Esophagus (tissue), 2 donors: ENCODE measurements around the gene PAX4. TPM values are rescaled to one million over a fixed set of nuclear protein-coding genes. Genes with fewer than 3 reads are reported as not detected.
"Not testable (repeated sequence)": the region's sequence is repeated elsewhere in the genome, so short reads cannot be mapped to it uniquely, and the experiment has no call there.

Experiments
- H3K27ac ChIP-seq, 2 donors: one replicate each; pipeline ENCODE4 v1.5.1; 2013; ENCODE audit warnings: low read depth in 2 of 2, mild to moderate bottlenecking in 2 of 2, inconsistent platforms in 1 of 2, low read length in 1 of 2, moderate library complexity in 1 of 2
- H3K27me3 ChIP-seq, 2 donors: one replicate each; pipeline ENCODE4 v1.6.1; 2013; ENCODE audit warnings: low read length in 2 of 2, control low read depth in 1 of 2, mild to moderate bottlenecking in 1 of 2; ENCODE audit not compliant: insufficient read depth in 2 of 2, control insufficient read depth in 1 of 2
- H3K36me3 ChIP-seq, 2 donors: one replicate each; pipeline ENCODE4 v1.6.1; 2013; ENCODE audit warnings: low read length in 1 of 2; ENCODE audit not compliant: control insufficient read depth in 2 of 2, insufficient read depth in 2 of 2
- H3K4me1 ChIP-seq, 2 donors: one replicate each; pipeline ENCODE4 v1.6.1; 2013; ENCODE audit warnings: low read length in 1 of 2; ENCODE audit not compliant: control insufficient read depth in 2 of 2, insufficient read depth in 2 of 2
- H3K4me3 ChIP-seq, 2 donors: one replicate each; pipeline ENCODE4 v1.5.1; 2013; ENCODE audit warnings: low read length in 2 of 2, mild to moderate bottlenecking in 2 of 2, low read depth in 1 of 2, moderate library complexity in 1 of 2
- H3K9me3 ChIP-seq, 2 donors: one replicate each; pipeline ENCODE4 v1.6.1; 2013; ENCODE audit warnings: mild to moderate bottlenecking in 2 of 2, low read depth in 1 of 2, low read length in 1 of 2, moderate library complexity in 1 of 2; ENCODE audit not compliant: control insufficient read depth in 2 of 2, insufficient read depth in 1 of 2
- WGBS, 2 donors: extraction: QIAGEN DNeasy Blood & Tissue Kit; methylation state at CpG; one replicate each; pipeline ENCODE4 v1.1.7; 2013; 5-methylcytosine and 5-hydroxymethylcytosine counted together
- polyA plus RNA-seq, 2 donors: library from polyadenylated mRNA; stranded (reverse); fragments of 200-250 nt; gene quantifications; one replicate each; pipeline ENCODE4 v1.2.3, GENCODE V29; 2013
- donor health status: healthy with polysubstance abuse.
- donor health status: Bipolar disorder and iron deficiency.

Gene PAX4
- polyA plus RNA-seq, 2 donors = not detected

GRCh38 chr7:127578036-127578684 is 39.8 kb downstream of the PAX4 start:
- H3K27ac ChIP-seq = no peak overlapping the region
- no peak overlapping the region for H3K4me3 ChIP-seq
- H3K27me3 ChIP-seq = no peaks in the 10 kb centered on the region
- peaks cover 14 to 19% of the 10 kb centered on the region in 2 donors for H3K36me3 ChIP-seq
- 77 to 85% methylated on average over 5 of the region's 5 CpGs for WGBS, 2 donors
- H3K4me1 ChIP-seq = peaks cover 2 to 7% of the 10 kb centered on the region in 2 donors
- no peaks in the 10 kb centered on the region for H3K9me3 ChIP-seq

DNA sequence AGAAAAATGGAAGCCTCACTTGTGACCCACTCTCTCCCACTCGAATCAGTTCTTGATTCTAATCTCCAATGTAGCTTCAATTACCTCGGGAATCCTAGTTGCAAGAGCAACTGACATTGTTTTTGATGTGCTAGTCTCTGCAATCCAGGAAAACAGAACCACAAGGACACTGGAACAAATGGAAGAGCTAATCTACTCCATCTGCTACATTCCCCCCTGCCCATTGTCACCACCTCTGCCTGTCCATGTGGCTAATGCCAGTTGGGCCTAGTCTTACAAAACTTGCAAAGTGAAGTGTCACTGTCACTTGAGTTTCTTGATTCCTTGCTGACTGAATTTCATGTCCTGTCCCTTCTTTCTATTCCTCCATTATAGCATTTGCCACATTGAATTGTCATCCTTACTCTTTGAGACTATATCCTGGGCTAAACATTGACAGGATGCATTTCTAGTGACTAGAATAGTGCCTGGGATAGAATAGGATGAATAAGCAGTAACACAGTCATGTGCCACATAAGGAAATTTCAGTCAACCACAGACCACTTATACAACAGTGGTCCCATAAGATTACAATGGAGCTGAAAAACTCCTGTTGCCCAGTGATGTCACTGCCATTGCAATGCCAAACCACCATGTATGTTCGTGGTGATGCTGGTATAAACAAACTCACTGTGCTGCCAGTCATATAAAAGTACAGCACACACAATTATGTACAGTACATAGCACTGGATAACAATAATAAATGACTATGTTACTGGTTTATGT is 46.0 kb downstream of the PAX4 start:
- no peak overlapping the region for H3K27ac ChIP-seq
- H3K27me3 ChIP-seq = no peaks in the 10 kb centered on the region
- WGBS, 2 donors = 77 to 84% methylated on average over 3 of the region's 3 CpGs

GRCh38 chr7:127568034-127568433 is 49.9 kb downstream of the PAX4 start:
- H3K4me1 ChIP-seq, H3K4me3 ChIP-seq, H3K27ac ChIP-seq, H3K36me3 ChIP-seq, H3K27me3 ChIP-seq, H3K9me3 ChIP-seq: not testable (repeated sequence)
- WGBS, 2 donors = no CpG with 5 or more reads among the region's 3 CpGs

More for the DNA sequence above, 46.0 kb downstream of the PAX4 start:
- Histone ChIP-seq H3K36me3 (no peaks in the 10 kb centered on the region), H3K4me3 (no peak overlapping the region), H3K9me3 (no peaks in the 10 kb centered on the region), H3K4me1 (no peaks in the 10 kb centered on the region)

GRCh38 chr7:127566242-127566641 is 51.7 kb downstream of the PAX4 start:
- Histone ChIP-seq H3K4me3 (no peak overlapping the region), H3K4me1 (no peaks in the 10 kb centered on the region), H3K9me3 (no peaks in the 10 kb centered on the region), H3K36me3 (no peaks in the 10 kb centered on the region), H3K27ac (no peak overlapping the region), H3K27me3 (no peaks in the 10 kb centered on the region)
- 80 to 83% methylated on average over 3 of the region's 3 CpGs for WGBS, 2 donors

Other genes starting within 250 kb of the PAX4 start
- 1 to 10 TPM; 6.1 to 8.3 TPM for gene ZNF800, start 225.4 kb downstream of the PAX4 start, polyA plus RNA-seq
- gene GCC1, start 32.5 kb downstream of the PAX4 start, polyA plus RNA-seq = 1 to 10 TPM; 2.5 to 5.8 TPM
- 100 to 1,000 TPM; 230 to 235 TPM for gene ARF5, start 29.7 kb downstream of the PAX4 start, polyA plus RNA-seq
- 1 to 10 TPM in 1 of 2 donors, under 1 TPM in 1; 0.20 to 1.0 TPM for gene FSCN3, start 24.4 kb downstream of the PAX4 start, polyA plus RNA-seq
- gene SND1, start 34.1 kb upstream of the PAX4 start, polyA plus RNA-seq = 10 to 100 TPM; 23.1 to 44.4 TPM